Breast epithelium (tissue), 4 donors: ENCODE results near the gene TUBB1. TPM values are rescaled to one million over a fixed set of nuclear protein-coding genes. Genes with fewer than 3 reads are reported as not detected.

Source experiments
- DNase-seq, 2 donors: peaks; one replicate each; pipeline ENCODE4 v3.0.0-alpha.2; 2019; ENCODE audit warnings: low spot score in 2 of 2
- H3K27ac ChIP-seq, 2 donors: fragments of 200-600 bp; sonication (generic) in 1 of 2; one replicate each; pipeline ENCODE4 v1.5.1; 2016 to 2019; ENCODE audit warnings: mild to moderate bottlenecking in 1 of 2
- H3K27me3 ChIP-seq, 2 donors: fragments of 200-600 bp; sonication (generic) in 1 of 2; one replicate each; pipeline versions ENCODE4 v1.5.1 to v1.6.0; 2017 to 2019; ENCODE audit warnings: control low read depth in 1 of 2, mild to moderate bottlenecking in 1 of 2
- H3K36me3 ChIP-seq: fragments of 200-600 bp; one replicate; pipeline ENCODE4 v1.5.1; 2019
- H3K4me1 ChIP-seq, 2 donors: fragments of 200-600 bp; sonication (generic); one replicate each; pipeline ENCODE4 v1.5.1; 2016 to 2019; ENCODE audit warnings: control low read depth in 1 of 2
- H3K4me3 ChIP-seq, 3 donors: fragments of 200-600 bp; sonication (generic); 1 replicate in 2 of 3; 2 replicates in 1 of 3; pipeline ENCODE4 v1.5.1; 2016 to 2019; ENCODE audit warnings: mild to moderate bottlenecking in 3 of 3, moderate library complexity in 2 of 3
- H3K9me3 ChIP-seq, 2 donors: fragments of 200-600 bp; sonication (generic) in 1 of 2; one replicate each; pipeline ENCODE4 v1.5.1; 2016 to 2019; ENCODE audit warnings: control low read depth in 1 of 2
- CTCF ChIP-seq, 3 donors: fragments of 450-650 bp; IDR thresholded peaks; one replicate each; pipeline ENCODE4 v1.5.1; 2016 to 2017; ENCODE audit warnings: antibody characterized with exemption in 3 of 3, mild to moderate bottlenecking in 3 of 3, moderate library complexity in 3 of 3
- POLR2A ChIP-seq: fragments of 450-650 bp; IDR thresholded peaks from one replicate; pipeline ENCODE4 v1.6.1; 2016; ENCODE audit warnings: antibody characterized with exemption, mild to moderate bottlenecking, moderate library complexity
- POLR2AphosphoS5 ChIP-seq, 3 donors: sonication (generic); formaldehyde crosslinking; IDR thresholded peaks; one replicate each; pipeline ENCODE4 v1.6.1; 2017; ENCODE audit warnings: antibody characterized with exemption in 3 of 3
- intact Hi-C: fragments of 100-400 bp; cut with DNase I; formaldehyde crosslinking; loops from one replicate; pipeline ENCODE4 v1.15.1; 2023; ENCODE audit warnings: low total_unique reads
- total RNA-seq, 3 donors: library from RNA; depleted of rRNA; stranded (reverse); fragments of >200 nt; gene quantifications; one replicate each; pipeline ENCODE4 v1.1.0, GENCODE V29; 2016

The TUBB1 gene
- total RNA-seq, 3 donors from 2014 or later, result 0.16 TPM; not detected in 2

GRCh38 chr20:59030911-59031563 is 11.8 kb downstream of the TUBB1 start:
- Histone ChIP-seq H3K27ac (no peak overlapping the region), H3K4me3 (peak overlapping the region; percentile 82 to 87 (median 82)), H3K4me1 (peaks cover 0 to 5% of the 10 kb centered on the region in 2 donors), H3K27me3 (no peaks in the 10 kb centered on the region), H3K9me3 (no peaks in the 10 kb centered on the region), H3K36me3 (no peaks in the 10 kb centered on the region)
- intact Hi-C loops, result no loop called here
- TF ChIP-seq POLR2AphosphoS5 (IDR thresholded peaks at IDR 0.05) (no peak), CTCF (IDR thresholded peaks at IDR 0.05) (no peak)
- DNase-seq, result no peak

- H3K27ac ChIP-seq, result peak overlapping the region; percentile 88 to 89
- intact Hi-C loops, result no loop called here
- H3K36me3 ChIP-seq, result no peaks in the 10 kb centered on the region
- DNase-seq, result no peak
- TF ChIP-seq POLR2AphosphoS5 (IDR thresholded peaks at IDR 0.05) (no peak), CTCF (IDR thresholded peaks at IDR 0.05) (no peak), POLR2A (no peak)
- H3K4me3 ChIP-seq, result peak overlapping the region; percentile 82 to 87 (median 82)
- H3K27me3 ChIP-seq, result no peaks in the 10 kb centered on the region
- no peaks in the 10 kb centered on the region for H3K9me3 ChIP-seq
- peaks cover 0 to 5% of the 10 kb centered on the region in 2 donors for H3K4me1 ChIP-seq
Observed at GRCh38 chr20:59031564-59032022, 12.4 kb downstream of the TUBB1 start.

GRCh38 chr20:59032023-59032712 is 12.9 kb downstream of the TUBB1 start, which contains the start of gene ATP5F1E:
Gene ATP5F1E (minus strand): TSS chr20:59032335. CDS start chr20:59032251, 84 bp downstream.
- H3K27me3 ChIP-seq, result no peaks in the 10 kb centered on the region

GRCh38 chr20:59032713-59033059 is 13.5 kb downstream of the TUBB1 start:
- TF ChIP-seq POLR2AphosphoS5 (IDR thresholded peaks at IDR 0.05), result no peak
- no peak for TF ChIP-seq POLR2A
- TF ChIP-seq CTCF (IDR thresholded peaks at IDR 0.05), result peak; percentile 14 to 47 (median 39)
- peaks cover 0 to 5% of the 10 kb centered on the region in 2 donors for H3K4me1 ChIP-seq
- peak overlapping the region; percentile 88 to 89 for H3K27ac ChIP-seq
- no peak for DNase-seq
- H3K27me3 ChIP-seq, result no peaks in the 10 kb centered on the region
- no peaks in the 10 kb centered on the region for H3K9me3 ChIP-seq
- no peaks in the 10 kb centered on the region for H3K36me3 ChIP-seq
- intact Hi-C loops, result no loop called here
- H3K4me3 ChIP-seq, result peak overlapping the region; percentile 82 to 87 (median 82)

More at GRCh38 chr20:59032023-59032712, 12.9 kb downstream of the TUBB1 start, which contains the start of gene ATP5F1E:
- H3K9me3 ChIP-seq, result no peaks in the 10 kb centered on the region
- peaks cover 0 to 5% of the 10 kb centered on the region in 2 donors for H3K4me1 ChIP-seq
- no peaks in the 10 kb centered on the region for H3K36me3 ChIP-seq
- peak within 1 kb of the TSS; percentile 82 to 87 (median 82) for H3K4me3 ChIP-seq
- no peak for TF ChIP-seq CTCF (IDR thresholded peaks at IDR 0.05)
- TF ChIP-seq POLR2AphosphoS5 (IDR thresholded peaks at IDR 0.05), result peak; percentile 88 to 94 (median 93)
- TF ChIP-seq POLR2A, result peak; percentile 91
- intact Hi-C loops, result no loop called here
- peak within 1 kb of the TSS; percentile 88 to 89 for H3K27ac ChIP-seq
- DNase-seq, result peak; percentile 94 to 96

- Histone ChIP-seq H3K9me3 (no peaks in the 10 kb centered on the region), H3K36me3 (no peaks in the 10 kb centered on the region), H3K27me3 (no peaks in the 10 kb centered on the region), H3K4me3 (peak overlapping the region; percentile 82 to 87 (median 82)), H3K27ac (peak overlapping the region in 1 of 2 donors; percentile 89), H3K4me1 (peaks cover 0 to 5% of the 10 kb centered on the region in 2 donors)
- DNase-seq, result no peak
- intact Hi-C loops, result no loop called here
- TF ChIP-seq CTCF (IDR thresholded peaks at IDR 0.05) (no peak), POLR2AphosphoS5 (IDR thresholded peaks at IDR 0.05) (no peak), POLR2A (no peak)
Observed at GRCh38 chr20:59033093-59033492, 13.9 kb downstream of the TUBB1 start.
